Karpas-422 (cell line): ENCODE measurements around the gene RAG1. TPM values are rescaled to one million over a fixed set of nuclear protein-coding genes. Genes with fewer than 3 reads are reported as not detected.

Source experiments
- DNase-seq: peaks from one replicate; pipeline ENCODE4 v3.0.0-alpha.2; 2015
- H2AFZ ChIP-seq: fragments of 200-600 bp; sonication (generic); 2 replicates; pipeline ENCODE4 v1.6.1; 2014; ENCODE audit warnings: antibody characterized with exemption, low read length, mixed read lengths
- H3K27ac ChIP-seq: fragments of 200-600 bp; sonication (generic); 2 replicates; pipeline ENCODE4 v1.5.1; 2014; ENCODE audit warnings: mild to moderate bottlenecking, low read length, moderate library complexity
- H3K27me3 ChIP-seq: fragments of 200-600 bp; sonication (generic); 2 replicates; pipeline ENCODE4 v1.6.1; 2014; ENCODE audit warnings: low read length, mixed read lengths
- H3K36me3 ChIP-seq: fragments of 200-600 bp; sonication (generic); 2 replicates; pipeline ENCODE4 v1.6.1; 2014; ENCODE audit warnings: low read length, mixed read lengths; ENCODE audit not compliant: insufficient read depth
- H3K4me1 ChIP-seq: fragments of 200-600 bp; sonication (generic); 2 replicates; pipeline ENCODE4 v1.6.1; 2014; ENCODE audit warnings: mild to moderate bottlenecking, low read length, mixed read lengths
- H3K4me2 ChIP-seq: fragments of 200-600 bp; sonication (generic); 2 replicates; pipeline ENCODE4 v1.6.1; 2014; ENCODE audit warnings: low read length, low read depth, mild to moderate bottlenecking; ENCODE audit not compliant: poor library complexity, severe bottlenecking
- H3K4me3 ChIP-seq: fragments of 200-600 bp; sonication (generic); 2 replicates; pipeline ENCODE4 v1.5.1; 2014; ENCODE audit warnings: mild to moderate bottlenecking, antibody characterized with exemption, low read length, mixed read lengths
- H3K79me2 ChIP-seq: fragments of 200-600 bp; sonication (generic); 2 replicates; pipeline ENCODE4 v1.6.1; 2014; ENCODE audit warnings: mild to moderate bottlenecking, low read length, mixed read lengths
- H3K9ac ChIP-seq: fragments of 200-600 bp; sonication (generic); 2 replicates; pipeline ENCODE4 v1.6.0; 2014; ENCODE audit warnings: low read length
- H3K9me2 ChIP-seq: fragments of 200-600 bp; sonication (generic), shearing (Covaris generic); replicated peaks from 2 replicates; pipeline ENCODE4 v1.6.0; 2014; ENCODE audit warnings: mild to moderate bottlenecking, low read length, moderate library complexity; ENCODE audit not compliant: insufficient read depth
- H3K9me3 ChIP-seq: fragments of 300-700, 200-600 bp; sonication (generic); 2 replicates; pipeline ENCODE4 v1.6.1; 2014; ENCODE audit warnings: low read length, mixed read lengths
- H4K20me1 ChIP-seq: fragments of 200-600 bp; sonication (generic); 2 replicates; pipeline ENCODE4 v1.6.1; 2014; ENCODE audit warnings: mild to moderate bottlenecking, antibody characterized with exemption, low read length, low read depth; ENCODE audit not compliant: insufficient read depth
- total RNA-seq: library from RNA; depleted of rRNA; stranded (reverse); fragments of >200 nt; shearing (Covaris generic); gene quantifications from 2 replicates; pipeline ENCODE4 v1.2.3, GENCODE V29; 2014; ENCODE audit warnings: low replicate concordance

The RAG1 gene
- total RNA-seq, 1 experiment from 2014 or later: 0.34 TPM

DNA sequence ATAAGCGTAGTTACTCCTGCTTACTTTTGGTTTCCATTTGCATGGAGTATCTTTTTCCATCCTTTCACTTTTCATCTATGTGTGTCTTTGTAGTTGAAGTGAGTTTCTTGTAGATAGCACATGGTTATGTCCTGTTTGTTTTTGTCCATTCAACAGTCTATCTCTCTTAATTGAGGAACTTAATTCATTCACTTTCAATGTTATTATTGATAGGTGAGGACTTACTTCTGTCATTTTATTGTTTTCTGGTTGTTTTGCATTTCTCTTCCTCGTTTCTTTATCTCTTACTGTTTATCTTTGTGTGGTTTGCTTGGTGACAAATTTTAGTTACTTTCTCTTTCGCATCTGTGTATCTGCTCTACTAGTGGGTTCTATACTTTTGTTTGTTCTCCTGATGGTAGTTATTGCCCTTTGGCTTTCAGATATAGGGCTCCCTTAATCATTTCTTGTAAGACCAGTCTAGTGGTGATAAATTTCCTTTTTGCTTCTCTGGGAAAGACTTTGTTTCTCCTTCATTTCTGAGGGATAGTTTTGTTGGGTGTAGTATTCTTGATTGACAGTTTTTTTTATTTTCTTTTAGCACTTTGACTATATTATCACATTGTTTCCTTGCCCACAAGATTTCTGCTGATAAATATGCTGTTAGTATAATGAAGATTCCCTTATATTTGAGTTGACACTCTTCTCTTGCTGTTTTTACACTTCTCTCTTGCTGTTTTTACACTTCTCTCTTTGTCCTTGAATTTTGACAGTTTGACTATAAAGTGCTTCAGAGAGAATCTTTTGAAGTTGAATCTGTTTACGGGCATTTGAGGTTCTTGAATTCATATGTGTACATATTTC, 9.0 kb upstream of the RAG1 start:
- no peak overlapping the region for H3K4me3 ChIP-seq
- H3K27ac ChIP-seq: no peak overlapping the region
- H3K9me3 ChIP-seq: no peaks in the 10 kb centered on the region
- H3K9me2 ChIP-seq: no peaks in the 10 kb centered on the region
- H3K4me2 ChIP-seq: no peak overlapping the region
- no peak for DNase-seq
- H3K27me3 ChIP-seq: no peaks in the 10 kb centered on the region
- H3K36me3 ChIP-seq: no peaks in the 10 kb centered on the region
- no peaks in the 10 kb centered on the region for H3K79me2 ChIP-seq
- H3K9ac ChIP-seq: no peak overlapping the region
- H2AFZ ChIP-seq: no peak overlapping the region
- no peaks in the 10 kb centered on the region for H3K4me1 ChIP-seq
- no peaks in the 10 kb centered on the region for H4K20me1 ChIP-seq

DNA sequence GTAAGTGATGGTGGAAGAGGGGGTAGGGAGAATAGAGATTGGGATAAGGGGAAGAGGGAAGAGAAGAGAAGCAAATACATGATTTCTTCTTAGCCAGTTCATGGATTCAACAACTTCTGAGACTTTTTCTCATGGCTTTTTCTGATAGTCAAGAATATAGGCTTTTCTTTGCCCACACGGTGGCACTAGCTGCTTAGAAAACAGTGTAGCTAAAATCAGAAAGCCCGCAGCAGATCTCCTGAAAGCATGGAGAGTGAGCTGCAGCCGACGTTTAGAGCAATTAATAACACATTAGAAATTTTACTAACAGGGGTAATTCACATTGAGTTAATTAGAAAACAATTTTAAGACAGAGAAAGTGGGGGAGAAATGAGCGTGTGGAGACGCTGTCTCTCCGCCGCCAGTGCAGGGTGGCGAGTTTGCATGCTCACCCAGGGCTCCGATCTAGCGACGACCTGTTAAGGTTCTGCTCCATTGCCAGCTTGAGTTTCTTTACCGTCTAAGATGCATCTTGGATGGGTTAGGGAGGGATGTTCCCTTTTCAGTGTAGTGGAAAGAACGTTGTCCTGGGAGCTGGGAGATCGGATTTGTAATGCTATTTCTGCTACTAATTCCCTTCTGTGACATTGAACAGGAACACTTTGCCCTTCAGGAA, 3.3 kb upstream of the RAG1 start:
- H3K9ac ChIP-seq: no peak overlapping the region
- no peaks in the 10 kb centered on the region for H4K20me1 ChIP-seq
- no peaks in the 10 kb centered on the region for H3K27me3 ChIP-seq
- no peaks in the 10 kb centered on the region for H3K36me3 ChIP-seq
- H3K4me1 ChIP-seq: no peaks in the 10 kb centered on the region
- no peak overlapping the region for H2AFZ ChIP-seq
- no peaks in the 10 kb centered on the region for H3K9me2 ChIP-seq
- DNase-seq: peak; percentile 85
- no peak overlapping the region for H3K27ac ChIP-seq
- H3K79me2 ChIP-seq: no peaks in the 10 kb centered on the region
- peak overlapping the region; percentile 35 for H3K4me2 ChIP-seq
- H3K4me3 ChIP-seq: no peak overlapping the region
- no peaks in the 10 kb centered on the region for H3K9me3 ChIP-seq

- no peak overlapping the region for H2AFZ ChIP-seq
- H3K9ac ChIP-seq: no peak overlapping the region
- H3K9me3 ChIP-seq: no peaks in the 10 kb centered on the region
- no peaks in the 10 kb centered on the region for H3K27me3 ChIP-seq
- no peaks in the 10 kb centered on the region for H3K36me3 ChIP-seq
- H3K4me3 ChIP-seq: no peak overlapping the region
- DNase-seq: no peak
- no peaks in the 10 kb centered on the region for H3K9me2 ChIP-seq
- no peaks in the 10 kb centered on the region for H3K4me1 ChIP-seq
- no peaks in the 10 kb centered on the region for H3K79me2 ChIP-seq
- H3K27ac ChIP-seq: no peak overlapping the region
- H4K20me1 ChIP-seq: no peaks in the 10 kb centered on the region
- no peak overlapping the region for H3K4me2 ChIP-seq
Measured at GRCh38 chr11:36565031-36565610, 2.7 kb upstream of the RAG1 start.

GRCh38 chr11:36566407-36567053, 1.3 kb upstream of the RAG1 start:
- Histone ChIP-seq H3K27ac (no peak overlapping the region), H3K79me2 (no peaks in the 10 kb centered on the region), H3K4me2 (no peak overlapping the region), H3K27me3 (no peaks in the 10 kb centered on the region), H3K9me3 (no peaks in the 10 kb centered on the region), H3K9me2 (no peaks in the 10 kb centered on the region), H3K4me1 (no peaks in the 10 kb centered on the region), H3K36me3 (no peaks in the 10 kb centered on the region), H3K4me3 (no peak overlapping the region), H3K9ac (no peak overlapping the region), H2AFZ (no peak overlapping the region), H4K20me1 (no peaks in the 10 kb centered on the region)
- DNase-seq: no peak

DNA sequence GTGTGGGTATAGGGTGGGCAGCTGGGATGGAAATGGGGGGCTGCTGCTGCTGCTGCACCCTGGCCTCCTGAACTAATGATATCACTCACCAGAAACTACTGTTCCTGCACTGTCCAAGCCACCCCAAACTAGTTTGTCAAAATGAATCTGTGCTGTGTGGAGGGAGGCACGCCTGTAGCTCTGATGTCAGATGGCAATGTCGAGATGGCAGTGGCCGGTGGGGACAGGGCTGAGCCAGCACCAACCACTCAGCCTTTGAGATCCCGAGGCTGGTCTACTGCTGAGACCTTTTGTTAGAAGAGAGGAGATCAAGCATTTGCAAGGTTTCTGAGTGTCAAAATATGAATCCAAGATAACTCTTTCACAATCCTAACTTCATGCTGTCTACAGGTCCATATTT, 1.3 kb downstream of the RAG1 start:
- Histone ChIP-seq H3K4me1 (no peaks in the 10 kb centered on the region), H2AFZ (no peak overlapping the region), H3K9me3 (no peaks in the 10 kb centered on the region), H3K4me3 (no peak overlapping the region), H3K79me2 (no peaks in the 10 kb centered on the region), H3K27me3 (no peaks in the 10 kb centered on the region), H4K20me1 (no peaks in the 10 kb centered on the region), H3K9me2 (no peaks in the 10 kb centered on the region), H3K27ac (no peak overlapping the region), H3K36me3 (no peaks in the 10 kb centered on the region), H3K9ac (no peak overlapping the region), H3K4me2 (no peak overlapping the region)
- DNase-seq: no peak

DNA sequence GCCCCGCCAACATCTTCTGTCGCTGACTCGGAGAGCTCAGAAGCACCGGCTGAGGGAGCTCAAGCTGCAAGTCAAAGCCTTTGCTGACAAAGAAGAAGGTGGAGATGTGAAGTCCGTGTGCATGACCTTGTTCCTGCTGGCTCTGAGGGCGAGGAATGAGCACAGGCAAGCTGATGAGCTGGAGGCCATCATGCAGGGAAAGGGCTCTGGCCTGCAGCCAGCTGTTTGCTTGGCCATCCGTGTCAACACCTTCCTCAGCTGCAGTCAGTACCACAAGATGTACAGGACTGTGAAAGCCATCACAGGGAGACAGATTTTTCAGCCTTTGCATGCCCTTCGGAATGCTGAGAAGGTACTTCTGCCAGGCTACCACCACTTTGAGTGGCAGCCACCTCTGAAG, 6.7 kb downstream of the RAG1 start:
- no peaks in the 10 kb centered on the region for H3K27me3 ChIP-seq
- no peaks in the 10 kb centered on the region for H3K4me1 ChIP-seq
- no peak overlapping the region for H3K9ac ChIP-seq
- no peak overlapping the region for H2AFZ ChIP-seq
- no peak for DNase-seq
- no peaks in the 10 kb centered on the region for H3K9me3 ChIP-seq
- H3K36me3 ChIP-seq: no peaks in the 10 kb centered on the region
- H3K79me2 ChIP-seq: no peaks in the 10 kb centered on the region
- no peaks in the 10 kb centered on the region for H4K20me1 ChIP-seq
- H3K27ac ChIP-seq: no peak overlapping the region
- H3K4me3 ChIP-seq: no peak overlapping the region
- H3K9me2 ChIP-seq: no peaks in the 10 kb centered on the region
- no peak overlapping the region for H3K4me2 ChIP-seq

- H3K9me3 ChIP-seq: no peaks in the 10 kb centered on the region
- no peaks in the 10 kb centered on the region for H4K20me1 ChIP-seq
- no peak overlapping the region for H2AFZ ChIP-seq
- no peaks in the 10 kb centered on the region for H3K4me1 ChIP-seq
- H3K4me2 ChIP-seq: no peak overlapping the region
- no peak overlapping the region for H3K9ac ChIP-seq
- no peak for DNase-seq
- no peaks in the 10 kb centered on the region for H3K36me3 ChIP-seq
- no peaks in the 10 kb centered on the region for H3K27me3 ChIP-seq
- no peaks in the 10 kb centered on the region for H3K9me2 ChIP-seq
- H3K4me3 ChIP-seq: no peak overlapping the region
- H3K79me2 ChIP-seq: no peaks in the 10 kb centered on the region
- H3K27ac ChIP-seq: no peak overlapping the region
Measured at GRCh38 chr11:36577373-36577772, 9.6 kb downstream of the RAG1 start.

- no peaks in the 10 kb centered on the region for H3K4me1 ChIP-seq
- H3K9me2 ChIP-seq: no peaks in the 10 kb centered on the region
- H3K27me3 ChIP-seq: no peaks in the 10 kb centered on the region
- no peak overlapping the region for H3K27ac ChIP-seq
- H3K4me3 ChIP-seq: no peak overlapping the region
- no peaks in the 10 kb centered on the region for H3K9me3 ChIP-seq
- H2AFZ ChIP-seq: no peak overlapping the region
- DNase-seq: no peak
- H3K4me2 ChIP-seq: no peak overlapping the region
- no peak overlapping the region for H3K9ac ChIP-seq
- no peaks in the 10 kb centered on the region for H4K20me1 ChIP-seq
- H3K79me2 ChIP-seq: no peaks in the 10 kb centered on the region
- H3K36me3 ChIP-seq: no peaks in the 10 kb centered on the region
Measured at GRCh38 chr11:36577859-36578258, 10.1 kb downstream of the RAG1 start.
